GM19043 (cell line): ENCODE measurements around the gene PSAPL1.

Source experiments
- ATAC-seq: cut with Tn5 transposase; IDR thresholded peaks from one replicate; pipeline ENCODE4 v1.9.1; 2021; ENCODE audit warnings: low read depth; ENCODE audit not compliant: unreplicated experiment

Gene PSAPL1

GRCh38 chr4:7384929-7385890 lies 49.5 kb downstream of the PSAPL1 start:
- ATAC-seq = no peak

DNA sequence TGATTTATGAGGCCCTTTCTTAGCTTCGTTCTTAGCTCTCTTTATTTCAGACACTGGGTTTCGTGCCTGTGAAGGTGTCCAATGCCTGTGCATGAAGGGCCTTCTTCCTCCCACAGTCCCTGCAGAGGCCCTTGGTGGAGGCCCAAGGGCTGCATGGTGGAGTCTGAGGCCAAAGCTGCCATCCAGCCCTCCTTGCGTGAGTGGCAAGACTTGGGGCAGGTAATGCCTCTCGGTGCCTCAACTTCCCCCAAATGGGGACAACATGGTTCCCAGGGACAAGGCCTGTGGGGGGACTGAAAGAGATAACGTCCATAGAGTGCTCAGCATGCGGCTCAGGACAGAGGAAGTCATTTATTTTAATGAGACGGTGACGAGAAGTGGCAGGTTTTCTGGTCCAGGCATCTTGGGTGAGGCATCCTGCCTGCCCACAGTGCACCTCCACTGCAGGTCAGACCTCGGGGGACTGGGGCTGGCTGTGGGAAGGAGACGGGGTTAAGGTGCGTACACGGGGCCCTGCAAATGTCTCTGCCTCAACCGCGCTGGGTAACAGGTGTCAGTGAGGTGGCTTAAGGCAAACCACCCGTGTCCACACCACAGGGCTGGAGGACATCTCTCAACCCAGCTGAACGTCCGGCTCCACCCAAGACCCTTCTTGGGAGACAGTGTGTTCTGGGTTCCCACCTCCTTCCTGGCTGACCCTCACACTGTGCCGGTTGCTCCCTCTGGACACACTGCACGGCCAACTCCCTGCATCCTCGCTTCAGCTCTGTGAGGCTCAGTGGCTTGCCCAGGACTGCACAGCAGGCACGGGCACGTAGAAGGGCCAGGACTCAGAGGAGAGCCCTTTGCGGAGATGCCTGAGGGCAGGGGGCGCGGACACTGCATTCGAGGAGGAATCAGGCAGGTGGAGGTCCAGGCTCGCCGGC lies 50.5 kb downstream of the PSAPL1 start:
- ATAC-seq = no peak

DNA sequence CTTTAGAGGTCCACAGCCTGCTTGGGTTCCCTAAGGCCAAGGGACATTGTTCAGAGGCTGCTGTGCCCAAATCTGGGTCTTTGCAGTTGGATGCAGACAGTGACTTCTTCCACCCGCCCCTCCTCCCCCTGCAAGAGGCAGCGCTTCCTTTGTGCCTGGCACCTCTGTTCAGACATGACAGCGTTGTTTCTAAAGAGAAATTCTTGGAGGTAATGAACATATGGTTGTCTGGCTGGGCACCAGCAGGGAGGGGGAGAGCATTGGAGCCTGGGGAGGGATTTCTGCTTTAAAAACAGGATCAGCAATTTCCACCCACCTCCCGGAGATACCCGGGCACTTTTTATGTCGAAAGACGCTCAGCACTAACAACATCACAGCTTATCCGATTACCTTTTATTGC lies 51.5 kb downstream of the PSAPL1 start:
- ATAC-seq = no peak

DNA sequence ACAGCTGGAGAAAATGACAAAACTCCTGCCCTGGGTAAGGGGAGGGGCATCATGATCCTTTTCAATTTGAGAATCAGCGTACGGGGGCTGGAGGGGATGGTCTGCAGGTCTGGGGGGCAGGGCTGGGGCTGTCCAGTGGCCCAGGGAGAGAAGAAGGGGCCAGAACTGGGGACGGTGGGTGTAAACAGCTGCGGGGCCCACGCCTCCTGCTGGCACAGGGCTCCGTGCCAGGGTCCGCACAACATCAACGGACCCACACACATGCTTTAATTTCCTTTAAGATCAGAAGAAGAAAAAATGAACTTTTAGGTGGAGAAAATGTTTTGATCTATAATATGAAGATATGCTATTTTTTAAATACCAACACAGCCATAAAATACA lies 52.1 kb downstream of the PSAPL1 start:
- ATAC-seq = no peak

DNA sequence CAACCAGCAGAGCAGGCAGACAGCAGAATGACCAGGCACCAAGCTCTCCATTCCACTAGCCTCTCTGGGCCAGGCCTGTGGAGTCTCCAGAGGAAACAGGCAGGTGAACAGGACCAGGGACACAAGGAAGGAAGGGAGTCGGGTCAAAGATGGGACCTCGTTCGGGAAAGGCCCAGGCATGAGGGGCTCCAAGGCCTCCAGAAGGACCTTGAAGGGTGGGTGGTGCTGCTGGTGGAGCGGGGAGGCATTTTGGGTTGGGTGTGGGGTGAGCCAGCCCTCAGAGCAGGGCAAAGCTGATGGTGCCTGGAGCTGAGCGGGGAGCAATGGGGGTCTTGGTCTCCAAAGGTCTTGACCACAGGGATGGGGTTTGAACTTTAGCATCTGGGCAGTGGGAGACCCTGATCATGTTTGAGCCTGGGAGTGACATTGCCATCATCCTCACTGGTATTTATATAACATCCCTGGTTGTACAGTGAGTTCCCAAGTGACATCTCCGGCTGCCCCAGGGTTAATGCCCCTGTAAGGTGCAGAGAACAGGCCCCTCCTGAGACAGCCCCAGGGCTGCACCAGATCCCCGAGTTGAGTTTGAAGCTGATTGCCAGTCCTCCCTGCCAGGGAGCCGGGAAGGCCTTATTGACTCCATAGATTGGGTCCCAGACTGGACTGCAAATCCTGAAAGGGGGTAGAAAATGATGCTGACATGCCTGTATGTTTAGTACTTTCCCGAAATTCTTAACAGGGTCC lies 52.7 kb downstream of the PSAPL1 start:
- no peak for ATAC-seq

DNA sequence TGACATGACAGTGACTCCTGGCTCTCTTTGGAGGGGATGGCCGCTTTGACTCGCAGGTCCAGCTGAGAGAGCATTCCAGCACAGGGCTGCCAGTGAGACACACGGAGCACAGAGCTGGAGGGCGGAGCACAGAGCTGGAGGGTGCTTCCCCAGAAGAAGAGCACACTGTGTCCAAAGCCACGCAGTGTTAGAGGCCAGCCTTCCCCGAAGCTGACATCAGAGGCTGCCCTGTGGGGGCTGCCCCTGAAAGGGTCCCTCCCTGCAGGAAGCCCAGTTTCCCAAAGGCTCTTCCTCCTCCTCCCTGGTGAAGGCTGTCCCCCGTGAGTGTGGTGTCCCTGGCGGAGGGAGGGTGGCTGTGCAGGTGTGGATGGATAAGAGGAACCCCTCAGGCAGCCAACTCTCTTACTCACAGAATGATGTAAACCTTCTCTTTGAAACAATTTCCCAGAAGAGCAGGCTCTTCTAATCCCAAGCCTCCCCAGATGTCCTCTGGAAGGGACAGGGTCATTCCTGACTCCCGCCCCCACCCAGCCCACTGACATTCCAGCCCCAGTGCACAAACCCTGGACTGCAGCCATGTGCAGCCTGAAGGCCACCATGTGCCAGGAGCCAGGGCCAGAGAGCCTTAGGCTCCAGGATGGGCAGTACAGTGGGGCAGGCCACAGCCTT lies 53.4 kb downstream of the PSAPL1 start:
- ATAC-seq = no peak
